Endothelial cell of umbilical vein (primary cell): ENCODE results near the gene HACD3.

Experiments
- CTCF ChIP-seq, 2 donors: IDR thresholded peaks; 1 replicate in 1 of 2; 2 replicates in 1 of 2; pipeline ENCODE4 v1.5.1; 2011; ENCODE audit warnings: low read length in 2 of 2, mild to moderate bottlenecking in 2 of 2, moderate library complexity in 2 of 2, control low read depth in 1 of 2, inconsistent platforms in 1 of 2, low read depth in 1 of 2; ENCODE audit not compliant: insufficient read depth in 1 of 2; ENCODE audit errors: extremely low read depth in 1 of 2
- EZH2 ChIP-seq: IDR thresholded peaks from 2 replicates; pipeline ENCODE4 v1.6.1; 2012; ENCODE audit warnings: borderline replicate concordance, low read depth, mild to moderate bottlenecking, moderate library complexity, low read length, inconsistent platforms; ENCODE audit not compliant: severe bottlenecking
- FOS ChIP-seq: IDR thresholded peaks from 2 replicates; pipeline ENCODE4 v1.6.1; 2011; ENCODE audit warnings: mild to moderate bottlenecking, low read length, moderate library complexity, borderline replicate concordance; ENCODE audit not compliant: insufficient read depth
- GATA2 ChIP-seq: IDR thresholded peaks from 2 replicates; pipeline ENCODE4 v1.7.0; 2011; ENCODE audit warnings: low read depth, mild to moderate bottlenecking, moderate library complexity, mixed read lengths, low read length; ENCODE audit not compliant: insufficient read length, insufficient read depth
- JUN ChIP-seq: IDR thresholded peaks from 2 replicates; pipeline ENCODE4 v1.6.1; 2011; ENCODE audit warnings: borderline replicate concordance, low read depth; ENCODE audit not compliant: insufficient read length, insufficient read depth
- MYC ChIP-seq: IDR thresholded peaks from one replicate; pipeline ENCODE4 v1.6.1; 2011; ENCODE audit warnings: mild to moderate bottlenecking, low read depth, low read length
- POLR2A ChIP-seq: IDR thresholded peaks from 2 replicates; pipeline ENCODE4 v1.6.1; 2012; ENCODE audit warnings: low read depth, mild to moderate bottlenecking, control low read depth, low read length
- POLR2AphosphoS5 ChIP-seq: IDR thresholded peaks from 2 replicates; pipeline ENCODE4 v1.6.1; 2012; ENCODE audit warnings: low read depth, mild to moderate bottlenecking, control low read depth, low read length, moderate library complexity; ENCODE audit not compliant: insufficient read depth
- TF ChIP-seq, protein P1 (sequence below): IDR thresholded peaks from 2 replicates; pipeline ENCODE4 v1.6.1; 2011; ENCODE audit not compliant: insufficient read depth, insufficient read length

DNA sequence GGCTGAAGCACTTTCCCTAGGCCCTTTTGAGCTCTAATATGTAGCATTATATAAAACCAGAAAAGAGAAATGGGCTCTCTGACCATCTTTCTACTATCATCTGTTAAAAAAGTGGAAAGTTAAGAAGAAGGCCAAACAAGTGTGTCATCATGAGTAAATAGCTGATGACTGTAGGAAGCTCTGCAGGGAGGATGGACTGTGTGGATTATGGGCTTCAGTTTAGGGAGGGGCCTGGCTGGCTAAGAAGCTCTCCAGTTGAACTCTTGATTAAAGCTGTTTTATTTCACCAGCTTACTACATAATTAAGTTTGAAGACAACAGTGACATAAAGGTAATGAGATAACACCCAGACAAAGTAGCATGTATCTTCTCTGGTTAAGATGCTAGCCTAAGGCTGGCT, 50.0 kb downstream of the HACD3 start:
- TF ChIP-seq EZH2 (no peak), MYC (no peak), GATA2 (no peak), JUN (no peak), CTCF (IDR thresholded peaks at IDR 0.05; ENCODE audit: extremely low read depth in 1 of 2, insufficient read depth in 1 of 2, low read depth in 1 of 2, low read length in 2 of 2) (no peak), POLR2AphosphoS5 (no peak), POLR2A (no peak), FOS (no peak)
- TF ChIP-seq, protein P1, sequence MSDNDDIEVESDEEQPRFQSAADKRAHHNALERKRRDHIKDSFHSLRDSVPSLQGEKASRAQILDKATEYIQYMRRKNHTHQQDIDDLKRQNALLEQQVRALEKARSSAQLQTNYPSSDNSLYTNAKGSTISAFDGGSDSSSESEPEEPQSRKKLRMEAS = no peak
